Measurements from ENCODE around the gene TNS4. TPM values are rescaled to one million over a fixed set of nuclear protein-coding genes. Genes with fewer than 3 reads are reported as not detected.

Gene TNS4
- total RNA-seq, 1 donor from 2014 or later = not detected

GRCh38 chr17:40530531-40530994 is 29.1 kb upstream of the TNS4 start:
- Mint-ChIP-seq H3K4me1 (ENCODE audit: low read depth) (peaks cover 2% of the 10 kb centered on the region), H3K27ac (peak overlapping the region; percentile 62), H3K36me3 (ENCODE audit: insufficient read depth) (no peaks in the 10 kb centered on the region), H3K9me3 (ENCODE audit: low read depth) (no peaks in the 10 kb centered on the region), H3K4me3 (ENCODE audit: low read depth) (no peak overlapping the region), H3K27me3 (peaks cover 8% of the 10 kb centered on the region)
- DNase-seq (ENCODE audit: low spot score, unreplicated experiment) = no peak
- no peak for TF ChIP-seq CTCF (IDR thresholded peaks at IDR 0.05; ENCODE audit: unreplicated experiment)

- H3K9me3 Mint-ChIP-seq (ENCODE audit: low read depth) = peaks cover 5% of the 10 kb centered on the region
- peaks cover 2% of the 10 kb centered on the region for H3K4me1 Mint-ChIP-seq (ENCODE audit: low read depth)
- no peak for TF ChIP-seq CTCF (IDR thresholded peaks at IDR 0.05; ENCODE audit: unreplicated experiment)
- H3K27ac Mint-ChIP-seq = no peak overlapping the region
- no peaks in the 10 kb centered on the region for H3K36me3 Mint-ChIP-seq (ENCODE audit: insufficient read depth)
- no peak for DNase-seq (ENCODE audit: low spot score, unreplicated experiment)
- peaks cover 8% of the 10 kb centered on the region for H3K27me3 Mint-ChIP-seq
- no peak overlapping the region for H3K4me3 Mint-ChIP-seq (ENCODE audit: low read depth)
Measured at GRCh38 chr17:40529991-40530390, 28.6 kb upstream of the TNS4 start.

- Mint-ChIP-seq H3K9me3 (ENCODE audit: low read depth) (peaks cover 9% of the 10 kb centered on the region), H3K27me3 (peaks cover 8% of the 10 kb centered on the region), H3K4me3 (ENCODE audit: low read depth) (no peak overlapping the region), H3K36me3 (ENCODE audit: insufficient read depth) (no peaks in the 10 kb centered on the region), H3K4me1 (ENCODE audit: low read depth) (peaks cover 2% of the 10 kb centered on the region), H3K27ac (no peak overlapping the region)
- DNase-seq (ENCODE audit: low spot score, unreplicated experiment) = no peak
- TF ChIP-seq CTCF (IDR thresholded peaks at IDR 0.05; ENCODE audit: unreplicated experiment) = no peak
Measured at GRCh38 chr17:40528692-40529417, 27.4 kb upstream of the TNS4 start.

GRCh38 chr17:40526668-40527067 is 25.2 kb upstream of the TNS4 start:
- TF ChIP-seq CTCF (IDR thresholded peaks at IDR 0.05; ENCODE audit: unreplicated experiment) = no peak
- no peaks in the 10 kb centered on the region for H3K36me3 Mint-ChIP-seq (ENCODE audit: insufficient read depth)
- H3K9me3 Mint-ChIP-seq (ENCODE audit: low read depth) = peaks cover 9% of the 10 kb centered on the region

GRCh38 chr17:40525294-40525693 is 23.9 kb upstream of the TNS4 start:
- no peak for DNase-seq (ENCODE audit: low spot score, unreplicated experiment)
- Mint-ChIP-seq H3K27me3 (peaks cover 12% of the 10 kb centered on the region), H3K9me3 (ENCODE audit: low read depth) (peaks cover 9% of the 10 kb centered on the region), H3K27ac (no peak overlapping the region), H3K36me3 (ENCODE audit: insufficient read depth) (no peaks in the 10 kb centered on the region), H3K4me3 (ENCODE audit: low read depth) (no peak overlapping the region), H3K4me1 (ENCODE audit: low read depth) (no peaks in the 10 kb centered on the region)
- no peak for TF ChIP-seq CTCF (IDR thresholded peaks at IDR 0.05; ENCODE audit: unreplicated experiment)

More at GRCh38 chr17:40526668-40527067, 25.2 kb upstream of the TNS4 start:
- Mint-ChIP-seq H3K27me3 (peaks cover 14% of the 10 kb centered on the region), H3K27ac (no peak overlapping the region), H3K4me3 (ENCODE audit: low read depth) (no peak overlapping the region), H3K4me1 (ENCODE audit: low read depth) (no peaks in the 10 kb centered on the region)
- no peak for DNase-seq (ENCODE audit: low spot score, unreplicated experiment)

All from progenitor cell of endocrine pancreas (in vitro differentiated cells).